Astrocyte (in vitro differentiated cells and primary cell): ENCODE results near the gene EPHA7.

ENCODE experiments used
- EZH2 ChIP-seq: IDR thresholded peaks from 2 replicates; pipeline ENCODE4 v1.6.1; 2012; ENCODE audit warnings: mild to moderate bottlenecking, low read length, inconsistent platforms; ENCODE audit not compliant: insufficient read depth
- TF ChIP-seq, protein P1 (sequence below): IDR thresholded peaks from 2 replicates; pipeline ENCODE4 v1.5.1; 2011; ENCODE audit warnings: low read depth, mild to moderate bottlenecking, inconsistent platforms, low read length, moderate library complexity; ENCODE audit not compliant: insufficient read depth

DNA sequence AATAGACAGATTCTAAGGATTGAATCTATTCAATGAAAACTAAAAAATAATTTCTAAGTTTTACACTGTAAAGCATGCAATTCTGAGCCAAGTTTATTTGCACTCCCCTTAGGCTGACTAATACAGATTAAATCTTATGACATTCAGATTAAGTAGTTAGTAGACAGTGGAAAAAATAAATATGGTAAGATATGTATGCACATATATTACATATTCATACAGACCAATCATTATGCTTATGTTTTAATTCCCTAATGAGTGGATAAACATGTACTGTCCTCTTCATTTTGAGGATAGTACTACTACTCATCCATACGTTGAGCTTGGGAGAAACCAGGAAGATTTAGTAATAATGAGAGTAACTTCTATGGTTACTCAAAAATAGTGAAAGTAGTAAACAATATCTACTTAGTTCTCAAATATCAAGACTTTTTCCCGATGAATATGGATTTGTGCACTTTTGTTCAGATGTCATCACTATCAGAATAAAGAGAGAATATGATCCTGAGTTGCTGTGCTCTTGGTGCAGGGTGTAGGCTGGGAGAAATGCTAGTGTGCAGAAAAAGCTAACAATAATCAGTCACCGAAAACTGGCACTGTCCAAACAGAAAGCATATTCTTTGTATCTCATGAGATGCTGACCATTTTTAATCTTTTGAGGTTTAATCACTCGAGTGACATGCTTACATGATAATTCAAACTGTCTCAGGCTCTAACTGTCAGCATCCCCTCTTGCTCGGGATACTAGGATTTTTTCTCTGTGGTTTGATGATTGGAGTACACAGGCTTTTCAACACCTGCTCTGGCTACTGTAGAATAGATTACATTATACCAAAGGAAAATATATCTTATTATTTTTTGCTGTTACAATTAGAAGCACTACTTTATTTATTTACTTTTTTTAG, 111.6 kb downstream of the EPHA7 start:
- TF ChIP-seq, protein P1, sequence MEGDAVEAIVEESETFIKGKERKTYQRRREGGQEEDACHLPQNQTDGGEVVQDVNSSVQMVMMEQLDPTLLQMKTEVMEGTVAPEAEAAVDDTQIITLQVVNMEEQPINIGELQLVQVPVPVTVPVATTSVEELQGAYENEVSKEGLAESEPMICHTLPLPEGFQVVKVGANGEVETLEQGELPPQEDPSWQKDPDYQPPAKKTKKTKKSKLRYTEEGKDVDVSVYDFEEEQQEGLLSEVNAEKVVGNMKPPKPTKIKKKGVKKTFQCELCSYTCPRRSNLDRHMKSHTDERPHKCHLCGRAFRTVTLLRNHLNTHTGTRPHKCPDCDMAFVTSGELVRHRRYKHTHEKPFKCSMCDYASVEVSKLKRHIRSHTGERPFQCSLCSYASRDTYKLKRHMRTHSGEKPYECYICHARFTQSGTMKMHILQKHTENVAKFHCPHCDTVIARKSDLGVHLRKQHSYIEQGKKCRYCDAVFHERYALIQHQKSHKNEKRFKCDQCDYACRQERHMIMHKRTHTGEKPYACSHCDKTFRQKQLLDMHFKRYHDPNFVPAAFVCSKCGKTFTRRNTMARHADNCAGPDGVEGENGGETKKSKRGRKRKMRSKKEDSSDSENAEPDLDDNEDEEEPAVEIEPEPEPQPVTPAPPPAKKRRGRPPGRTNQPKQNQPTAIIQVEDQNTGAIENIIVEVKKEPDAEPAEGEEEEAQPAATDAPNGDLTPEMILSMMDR: no peak
- TF ChIP-seq EZH2: no peak
